Measurements from ENCODE around the gene TBX1. TPM values are rescaled to one million over a fixed set of nuclear protein-coding genes. Genes with fewer than 3 reads are reported as not detected.

The TBX1 gene
- total RNA-seq, 1 donor from 2014 or later: 6.8 TPM

DNA sequence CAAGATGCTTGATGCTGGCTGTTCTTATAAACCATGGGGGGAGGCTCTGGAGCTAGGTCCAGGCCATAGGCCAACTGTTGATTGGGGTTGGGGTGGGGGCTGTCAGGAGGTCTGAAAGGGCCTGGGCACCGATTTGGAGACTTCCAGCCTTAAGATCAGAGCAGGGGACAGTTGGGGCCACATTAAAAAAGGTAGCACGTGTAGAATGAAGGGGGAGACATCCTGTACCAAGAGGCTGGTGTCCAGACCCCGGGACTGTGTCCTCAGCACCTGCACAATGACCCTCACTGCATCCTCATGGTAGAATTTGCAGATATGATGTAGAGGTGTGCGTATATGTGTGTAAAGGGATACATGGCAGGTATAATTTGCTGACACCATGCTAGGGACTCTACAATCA is 12.4 kb upstream of the TBX1 start:
- Histone ChIP-seq H3K4me1 (ENCODE audit: insufficient read depth, low read length) (peaks cover 8% of the 10 kb centered on the region), H3K27me3 (ENCODE audit: insufficient read depth, low read length) (peaks cover 23% of the 10 kb centered on the region), H3K4me3 (ENCODE audit: insufficient read depth, low read depth, low read length) (no peak overlapping the region), H3K9me3 (ENCODE audit: insufficient read depth, low read depth, low read length) (no peaks in the 10 kb centered on the region), H3K27ac (ENCODE audit: low read depth, low read length) (no peak overlapping the region), H2AFZ (ENCODE audit: low read depth, low read length) (no peak overlapping the region), H3K36me3 (ENCODE audit: insufficient read depth, low read length) (no peaks in the 10 kb centered on the region), H3K9ac (ENCODE audit: low read length) (no peak overlapping the region), H4K20me1 (ENCODE audit: insufficient read depth, low read length) (no peaks in the 10 kb centered on the region), H3K79me2 (ENCODE audit: insufficient read depth, low read length) (no peaks in the 10 kb centered on the region), H3K4me2 (ENCODE audit: low read length) (no peak overlapping the region)
- FAIRE-seq: no peak
- Mint-ChIP-seq H3K4me1 (ENCODE audit: low read depth, unreplicated experiment) (no peaks in the 10 kb centered on the region), H3K27me3 (ENCODE audit: low read depth, unreplicated experiment) (peaks cover 25% of the 10 kb centered on the region), H3K36me3 (ENCODE audit: low read depth, unreplicated experiment) (no peaks in the 10 kb centered on the region), H3K27ac (ENCODE audit: unreplicated experiment) (no peak overlapping the region), H3K9me3 (ENCODE audit: unreplicated experiment) (peaks cover 2% of the 10 kb centered on the region), H3K4me3 (ENCODE audit: unreplicated experiment) (no peak overlapping the region)
- TF ChIP-seq, protein P1, sequence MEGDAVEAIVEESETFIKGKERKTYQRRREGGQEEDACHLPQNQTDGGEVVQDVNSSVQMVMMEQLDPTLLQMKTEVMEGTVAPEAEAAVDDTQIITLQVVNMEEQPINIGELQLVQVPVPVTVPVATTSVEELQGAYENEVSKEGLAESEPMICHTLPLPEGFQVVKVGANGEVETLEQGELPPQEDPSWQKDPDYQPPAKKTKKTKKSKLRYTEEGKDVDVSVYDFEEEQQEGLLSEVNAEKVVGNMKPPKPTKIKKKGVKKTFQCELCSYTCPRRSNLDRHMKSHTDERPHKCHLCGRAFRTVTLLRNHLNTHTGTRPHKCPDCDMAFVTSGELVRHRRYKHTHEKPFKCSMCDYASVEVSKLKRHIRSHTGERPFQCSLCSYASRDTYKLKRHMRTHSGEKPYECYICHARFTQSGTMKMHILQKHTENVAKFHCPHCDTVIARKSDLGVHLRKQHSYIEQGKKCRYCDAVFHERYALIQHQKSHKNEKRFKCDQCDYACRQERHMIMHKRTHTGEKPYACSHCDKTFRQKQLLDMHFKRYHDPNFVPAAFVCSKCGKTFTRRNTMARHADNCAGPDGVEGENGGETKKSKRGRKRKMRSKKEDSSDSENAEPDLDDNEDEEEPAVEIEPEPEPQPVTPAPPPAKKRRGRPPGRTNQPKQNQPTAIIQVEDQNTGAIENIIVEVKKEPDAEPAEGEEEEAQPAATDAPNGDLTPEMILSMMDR (IDR thresholded peaks at IDR 0.05; ENCODE audit: insufficient read depth, low read depth, low read length): no peak
- no peak for DNase-seq (ENCODE audit: low read depth)

DNA sequence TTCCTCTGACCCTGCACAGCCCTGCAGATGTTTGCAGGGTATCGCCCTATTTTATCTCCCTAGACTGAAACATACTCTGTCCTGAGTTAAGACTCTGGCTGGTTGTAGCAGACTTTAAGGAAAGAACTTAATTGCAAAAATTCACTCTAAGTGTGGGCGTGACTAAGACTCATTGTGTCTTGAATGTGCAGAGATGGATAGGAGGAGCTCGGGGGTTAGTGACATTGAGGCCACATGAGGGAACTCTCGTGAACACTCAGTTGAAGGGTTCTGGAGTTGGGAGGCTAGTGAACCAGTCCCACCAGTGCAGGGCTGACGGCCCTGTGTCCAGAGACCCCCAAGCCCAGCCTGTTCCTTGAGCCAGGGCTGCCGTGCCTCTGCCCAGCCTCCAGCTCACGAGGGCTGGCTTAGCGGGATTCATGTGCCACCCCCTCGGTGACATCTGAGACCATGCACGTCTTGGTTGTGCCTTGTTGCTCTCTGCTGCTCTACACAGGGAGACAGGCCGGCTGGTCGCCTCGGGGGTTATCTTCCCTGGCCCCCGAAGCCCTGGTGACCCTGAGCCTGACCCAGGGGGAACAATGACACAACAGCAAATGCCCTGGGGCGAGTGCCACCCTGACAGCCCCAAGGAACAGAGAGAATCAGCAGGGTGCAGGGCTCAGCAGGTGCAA is 11.4 kb upstream of the TBX1 start:
- no peak overlapping the region for H3K9ac ChIP-seq (ENCODE audit: low read length)
- H3K36me3 ChIP-seq (ENCODE audit: insufficient read depth, low read length): no peaks in the 10 kb centered on the region
- Mint-ChIP-seq H3K27ac (ENCODE audit: unreplicated experiment) (no peak overlapping the region), H3K36me3 (ENCODE audit: low read depth, unreplicated experiment) (no peaks in the 10 kb centered on the region), H3K4me3 (ENCODE audit: unreplicated experiment) (no peak overlapping the region), H3K9me3 (ENCODE audit: unreplicated experiment) (peaks cover 2% of the 10 kb centered on the region), H3K4me1 (ENCODE audit: low read depth, unreplicated experiment) (no peaks in the 10 kb centered on the region), H3K27me3 (ENCODE audit: low read depth, unreplicated experiment) (peaks cover 35% of the 10 kb centered on the region)
- no peaks in the 10 kb centered on the region for H4K20me1 ChIP-seq (ENCODE audit: insufficient read depth, low read length)
- H3K27ac ChIP-seq (ENCODE audit: low read depth, low read length): no peak overlapping the region
- H3K4me3 ChIP-seq (ENCODE audit: insufficient read depth, low read depth, low read length): no peak overlapping the region
- TF ChIP-seq, protein P1 (IDR thresholded peaks at IDR 0.05; ENCODE audit: insufficient read depth, low read depth, low read length): no peak
- no peak for TF ChIP-seq EZH2 (IDR thresholded peaks at IDR 0.05; ENCODE audit: insufficient read depth, low read length)
- DNase-seq (ENCODE audit: low read depth) (no peak), FAIRE-seq (no peak)
- H3K79me2 ChIP-seq (ENCODE audit: insufficient read depth, low read length): no peaks in the 10 kb centered on the region
- no peak overlapping the region for H3K4me2 ChIP-seq (ENCODE audit: low read length)
- peaks cover 8% of the 10 kb centered on the region for H3K4me1 ChIP-seq (ENCODE audit: insufficient read depth, low read length)
- no peak overlapping the region for H2AFZ ChIP-seq (ENCODE audit: low read depth, low read length)
- no peaks in the 10 kb centered on the region for H3K9me3 ChIP-seq (ENCODE audit: insufficient read depth, low read depth, low read length)
- H3K27me3 ChIP-seq (ENCODE audit: insufficient read depth, low read length): peaks cover 31% of the 10 kb centered on the region

DNA sequence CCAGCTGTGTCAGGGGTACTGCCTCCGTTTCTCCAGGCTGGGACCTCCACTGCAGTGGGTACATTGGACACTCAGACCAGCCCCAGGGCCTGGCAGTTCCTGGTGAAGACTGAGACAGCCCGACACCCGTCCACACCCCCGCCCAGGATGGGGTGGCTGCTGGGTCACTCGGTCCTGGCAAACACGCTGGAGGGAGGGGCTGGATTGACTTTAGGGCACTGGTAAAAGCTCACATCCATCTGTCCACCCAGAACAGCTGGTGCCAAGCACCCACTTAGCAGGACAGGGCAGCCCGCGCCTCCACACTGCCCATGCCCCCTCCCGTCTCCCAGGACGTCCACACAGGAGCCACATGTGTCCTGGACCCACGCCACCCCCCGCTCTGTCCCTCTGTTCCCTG is 10.7 kb upstream of the TBX1 start:
- H3K9me3 ChIP-seq (ENCODE audit: insufficient read depth, low read depth, low read length): no peaks in the 10 kb centered on the region
- no peak for FAIRE-seq
- no peaks in the 10 kb centered on the region for H3K79me2 ChIP-seq (ENCODE audit: insufficient read depth, low read length)
- no peak for DNase-seq (ENCODE audit: low read depth)
- no peak overlapping the region for H3K27ac ChIP-seq (ENCODE audit: low read depth, low read length)
- H3K9ac ChIP-seq (ENCODE audit: low read length): no peak overlapping the region
- no peak overlapping the region for H3K4me3 ChIP-seq (ENCODE audit: insufficient read depth, low read depth, low read length)
- Mint-ChIP-seq H3K4me3 (ENCODE audit: unreplicated experiment) (no peak overlapping the region), H3K9me3 (ENCODE audit: unreplicated experiment) (peaks cover 2% of the 10 kb centered on the region), H3K4me1 (ENCODE audit: low read depth, unreplicated experiment) (no peaks in the 10 kb centered on the region), H3K27ac (ENCODE audit: unreplicated experiment) (no peak overlapping the region), H3K36me3 (ENCODE audit: low read depth, unreplicated experiment) (no peaks in the 10 kb centered on the region), H3K27me3 (ENCODE audit: low read depth, unreplicated experiment) (peaks cover 39% of the 10 kb centered on the region)
- no peaks in the 10 kb centered on the region for H3K36me3 ChIP-seq (ENCODE audit: insufficient read depth, low read length)
- H3K4me2 ChIP-seq (ENCODE audit: low read length): no peak overlapping the region
- no peak overlapping the region for H2AFZ ChIP-seq (ENCODE audit: low read depth, low read length)
- H3K4me1 ChIP-seq (ENCODE audit: insufficient read depth, low read length): peaks cover 8% of the 10 kb centered on the region
- H4K20me1 ChIP-seq (ENCODE audit: insufficient read depth, low read length): no peaks in the 10 kb centered on the region
- peaks cover 39% of the 10 kb centered on the region for H3K27me3 ChIP-seq (ENCODE audit: insufficient read depth, low read length)
- TF ChIP-seq EZH2 (IDR thresholded peaks at IDR 0.05; ENCODE audit: insufficient read depth, low read length): no peak
- TF ChIP-seq, protein P1 (IDR thresholded peaks at IDR 0.05; ENCODE audit: insufficient read depth, low read depth, low read length): no peak

Data from astrocyte (in vitro differentiated cells and primary cell).